Spinal cord (tissue), 10 donors: ENCODE measurements around the gene MOB3B. TPM values are rescaled to one million over a fixed set of nuclear protein-coding genes. Genes with fewer than 3 reads are reported as not detected.

ENCODE experiments used
- DNase-seq, 6 donors: peaks; one replicate each; pipeline versions ENCODE4 v3.0.0 to v3.0.0-alpha.2; 2013 to 2015; ENCODE audit warnings: low spot score in 6 of 6, low read depth in 4 of 6
- H3K27ac ChIP-seq: one replicate; pipeline ENCODE4 v1.5.1; 2013; ENCODE audit warnings: low read depth, low read length, control low read depth
- H3K27me3 ChIP-seq: one replicate; pipeline ENCODE4 v1.6.1; 2013; ENCODE audit warnings: low read length; ENCODE audit not compliant: control insufficient read depth, insufficient read depth
- H3K36me3 ChIP-seq: one replicate; pipeline ENCODE4 v1.6.1; 2013; ENCODE audit warnings: low read length; ENCODE audit not compliant: control insufficient read depth, insufficient read depth
- H3K4me1 ChIP-seq: one replicate; pipeline ENCODE4 v1.6.1; 2013; ENCODE audit warnings: low read length; ENCODE audit not compliant: control insufficient read depth, insufficient read depth
- H3K4me3 ChIP-seq: one replicate; pipeline ENCODE4 v1.5.1; 2013; ENCODE audit warnings: low read depth, low read length, control low read depth
- H3K9me3 ChIP-seq: one replicate; pipeline ENCODE4 v1.6.1; 2013; ENCODE audit warnings: low read length; ENCODE audit not compliant: control insufficient read depth, insufficient read depth
- WGBS: methylation state at CpG from one replicate; pipeline ENCODE4 v1.1.5; 2013; ENCODE audit warnings: missing lambda C conversion rate; ENCODE audit not compliant: insufficient coverage; 5-methylcytosine and 5-hydroxymethylcytosine counted together
- polyA plus RNA-seq, 2 donors: library from polyadenylated mRNA; unstranded; fragments of 120-200 nt; gene quantifications; one replicate each; pipeline ENCODE4 v1.2.1, GENCODE V29; 2013; ENCODE audit not compliant: insufficient read length in 2 of 2
- total RNA-seq, 2 donors: library from RNA; depleted of rRNA in 1 of 2; stranded (reverse); fragments of 120-200 nt in 1 of 2; fragments of >200 nt in 1 of 2; gene quantifications; one replicate each; pipeline versions ENCODE4 v1.2.3 to v1.2.4, GENCODE V29; 2013 to 2014
- donor health status: healthy.

Gene MOB3B
- total and polyA plus RNA-seq, 4 donors: 9.4 to 34.9 (median 16.0) TPM

DNA sequence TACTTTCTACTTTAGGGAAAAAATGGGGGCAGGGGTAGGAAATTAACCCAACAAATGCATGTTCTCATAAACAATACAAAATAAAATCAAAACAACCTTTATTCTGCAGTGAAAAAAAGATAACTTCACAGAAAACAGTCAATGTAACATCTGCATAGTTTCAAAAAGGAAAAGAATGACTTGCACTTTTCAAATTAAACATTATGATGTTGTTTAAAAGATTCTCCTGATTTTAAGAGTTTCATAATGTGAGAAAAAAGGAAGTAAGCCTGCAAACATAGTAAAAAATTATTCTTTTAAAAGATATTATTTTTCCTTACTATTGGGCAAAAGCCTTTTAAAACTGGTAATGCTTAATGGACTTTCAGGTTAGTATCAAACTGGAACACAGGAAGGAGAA lies 36.1 kb upstream of the MOB3B start:
- Histone ChIP-seq H3K27ac (no peak overlapping the region), H3K4me1 (no peaks in the 10 kb centered on the region), H3K4me3 (no peak overlapping the region), H3K36me3 (no peaks in the 10 kb centered on the region), H3K9me3 (no peaks in the 10 kb centered on the region), H3K27me3 (no peaks in the 10 kb centered on the region)
- DNase-seq: no peak

DNA sequence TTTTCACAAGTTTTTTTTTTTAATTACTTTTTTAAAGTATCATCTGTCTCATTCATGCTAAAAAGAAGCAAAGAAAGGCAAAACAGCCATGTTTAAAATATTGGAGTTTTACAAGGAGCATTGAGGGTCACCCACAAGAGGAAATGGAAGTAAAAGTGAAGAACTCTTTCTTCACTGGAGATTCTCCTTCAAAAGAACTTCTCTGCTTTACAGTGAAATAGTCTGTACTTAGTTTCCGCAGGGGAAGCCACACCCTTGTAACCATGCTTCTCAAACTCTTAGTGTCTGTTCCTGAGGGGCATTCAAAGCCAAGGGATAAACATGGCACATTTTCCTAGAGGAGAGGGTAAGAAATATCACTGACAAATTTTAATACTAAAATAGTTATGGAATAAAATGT lies 35.1 kb upstream of the MOB3B start:
- Histone ChIP-seq H3K36me3 (no peaks in the 10 kb centered on the region), H3K27me3 (no peaks in the 10 kb centered on the region), H3K4me3 (no peak overlapping the region), H3K9me3 (no peaks in the 10 kb centered on the region), H3K27ac (no peak overlapping the region), H3K4me1 (no peaks in the 10 kb centered on the region)
- no CpG with 5 or more reads among the region's 1 CpG for WGBS
- no peak for DNase-seq

DNA sequence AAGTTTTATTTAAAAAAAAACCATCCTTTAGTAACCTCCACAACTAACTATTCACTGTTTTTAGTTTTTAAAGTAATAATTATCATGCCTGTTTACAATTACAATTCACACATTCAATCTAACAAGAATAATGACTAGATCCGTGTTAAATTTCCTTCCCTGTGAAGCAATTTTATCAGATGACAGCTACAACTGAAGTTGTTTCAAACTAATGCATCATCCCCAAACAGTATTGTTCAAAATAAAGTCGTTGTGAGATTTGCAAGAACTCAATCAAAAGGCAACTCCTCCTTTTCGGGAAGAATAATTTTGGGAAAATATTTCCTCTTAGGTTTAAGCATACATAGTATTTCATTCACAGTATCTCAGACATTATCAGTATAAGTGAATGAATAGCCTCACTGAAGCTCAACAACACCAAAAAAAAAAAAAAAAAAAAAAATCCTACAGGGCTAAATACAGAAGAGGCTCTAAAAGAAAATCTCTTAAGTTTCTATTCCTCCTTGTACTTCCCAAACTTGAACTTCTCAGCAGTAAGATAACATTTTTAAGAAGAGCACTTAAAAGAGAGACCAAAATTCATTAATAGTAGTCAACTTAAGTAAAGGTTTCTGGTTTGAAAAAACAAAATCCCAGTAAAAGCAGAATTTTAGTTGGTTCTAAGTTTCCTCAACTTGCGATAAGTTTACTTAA lies 34.3 kb upstream of the MOB3B start:
- DNase-seq: no peak
- Histone ChIP-seq H3K4me3 (no peak overlapping the region), H3K27ac (no peak overlapping the region), H3K36me3 (no peaks in the 10 kb centered on the region), H3K27me3 (no peaks in the 10 kb centered on the region), H3K4me1 (no peaks in the 10 kb centered on the region), H3K9me3 (no peaks in the 10 kb centered on the region)
- 100% methylated on average over 1 of the region's 4 CpGs for WGBS

DNA sequence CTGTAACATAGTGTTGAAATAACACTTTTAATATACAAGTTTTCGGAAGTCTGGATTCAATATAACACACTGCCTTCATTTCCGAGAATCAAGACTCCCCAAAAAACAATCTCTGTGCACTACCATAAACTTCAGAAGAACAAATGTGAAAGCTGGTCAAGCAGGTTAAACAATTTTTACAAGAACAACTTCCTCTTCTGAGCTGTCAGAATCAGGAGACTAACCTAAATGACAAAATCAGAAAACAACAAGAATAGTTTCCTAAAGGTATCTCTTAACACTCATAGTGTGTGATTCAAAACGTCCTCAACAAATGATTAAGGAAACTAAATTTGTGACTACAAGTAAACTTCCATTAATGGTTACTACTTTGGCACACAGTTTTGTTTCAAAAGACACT lies 32.1 kb upstream of the MOB3B start:
- no peak overlapping the region for H3K4me3 ChIP-seq
- no peak for DNase-seq
- WGBS: 94% methylated on average over 2 of the region's 3 CpGs
- H3K27me3 ChIP-seq: no peaks in the 10 kb centered on the region
- no peaks in the 10 kb centered on the region for H3K4me1 ChIP-seq
- no peaks in the 10 kb centered on the region for H3K36me3 ChIP-seq
- no peak overlapping the region for H3K27ac ChIP-seq
- H3K9me3 ChIP-seq: no peaks in the 10 kb centered on the region

DNA sequence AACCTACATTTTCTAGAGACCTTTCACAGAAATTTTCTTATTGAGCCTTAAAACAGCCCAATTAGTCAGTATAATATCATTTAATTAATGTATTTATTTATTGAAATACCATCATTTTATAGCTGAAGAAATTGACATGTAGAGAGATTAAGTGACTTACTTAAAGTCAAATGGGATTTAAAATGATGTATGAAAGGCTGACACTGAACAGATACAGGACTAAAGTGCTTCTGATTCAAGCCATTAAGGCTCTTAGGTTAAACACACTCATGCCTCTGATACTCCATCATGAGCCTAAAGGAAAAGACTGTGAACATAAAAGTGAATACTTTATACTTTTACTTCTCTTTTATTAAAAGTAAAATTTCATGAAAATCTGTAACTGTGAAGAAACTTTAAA lies 30.8 kb upstream of the MOB3B start:
- DNase-seq: no peak
- Histone ChIP-seq H3K4me1 (no peaks in the 10 kb centered on the region), H3K27me3 (no peaks in the 10 kb centered on the region), H3K4me3 (no peak overlapping the region), H3K9me3 (no peaks in the 10 kb centered on the region), H3K27ac (no peak overlapping the region), H3K36me3 (peaks cover 5% of the 10 kb centered on the region)

DNA sequence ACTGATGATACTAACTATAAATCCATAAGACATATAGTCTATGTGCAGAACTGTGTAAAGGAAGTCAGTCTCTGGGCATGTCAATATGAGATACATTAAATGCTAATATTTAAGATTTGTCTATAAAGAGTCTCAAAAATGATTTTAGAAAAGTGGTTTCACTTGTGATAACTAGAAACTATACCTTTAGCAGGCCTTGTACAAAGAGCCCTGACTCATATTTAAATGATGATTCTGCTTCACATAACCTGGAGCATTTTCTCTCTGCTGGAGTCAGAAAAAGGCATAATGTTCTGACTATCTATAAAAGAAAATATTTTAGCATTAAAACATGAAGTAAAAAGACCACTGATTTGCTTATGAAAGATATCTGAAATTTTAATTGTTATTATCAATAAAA lies 28.7 kb upstream of the MOB3B start:
- Histone ChIP-seq H3K27ac (no peak overlapping the region), H3K27me3 (no peaks in the 10 kb centered on the region), H3K4me3 (no peak overlapping the region), H3K9me3 (no peaks in the 10 kb centered on the region), H3K36me3 (peaks cover 9% of the 10 kb centered on the region), H3K4me1 (no peaks in the 10 kb centered on the region)
- no peak for DNase-seq

DNA sequence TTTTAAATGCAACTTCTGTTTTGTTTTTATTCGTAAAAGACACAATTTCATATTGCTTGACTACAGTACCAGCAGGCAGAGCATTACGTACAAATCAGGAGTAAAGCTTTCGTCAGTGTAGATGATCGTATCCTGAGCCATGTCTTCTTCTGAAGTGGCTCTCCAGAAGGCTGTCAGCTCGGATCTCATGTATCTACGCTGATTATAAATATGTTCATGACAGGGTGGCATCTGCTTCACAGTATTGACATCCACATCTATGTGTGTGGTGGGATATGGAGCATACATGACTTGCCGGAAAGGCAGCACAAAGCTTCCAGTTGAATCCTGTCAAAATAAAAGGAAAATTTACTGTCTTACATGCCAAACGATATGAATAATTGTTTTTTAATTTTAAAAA lies 26.9 kb upstream of the MOB3B start:
- DNase-seq: peak in 1 of 6 donors; percentile 59
- 100% methylated on average over 5 of the region's 8 CpGs for WGBS

DNA sequence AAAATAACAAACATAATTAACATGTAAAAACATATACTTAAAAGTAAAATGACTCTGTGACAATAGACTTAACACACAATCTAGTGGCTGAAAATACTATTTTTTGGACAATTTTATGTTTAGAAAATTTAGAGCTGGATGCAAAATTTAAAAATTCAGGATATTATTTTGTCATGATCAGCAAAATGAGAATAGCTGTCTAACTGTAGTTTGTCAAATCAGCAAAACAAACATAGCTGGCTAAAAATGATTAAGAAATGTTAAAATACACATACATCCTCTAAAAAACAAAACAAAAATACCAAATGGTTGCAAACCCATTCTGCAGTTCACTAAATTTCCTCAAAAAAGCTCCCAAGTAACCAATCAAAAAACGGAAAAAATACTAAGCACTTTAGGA lies 25.1 kb upstream of the MOB3B start:
- WGBS: no CpG with 5 or more reads among the region's 1 CpG
- no peak for DNase-seq
- Histone ChIP-seq H3K4me1 (no peaks in the 10 kb centered on the region), H3K9me3 (no peaks in the 10 kb centered on the region), H3K27me3 (no peaks in the 10 kb centered on the region), H3K27ac (no peak overlapping the region), H3K4me3 (no peak overlapping the region), H3K36me3 (peaks cover 14% of the 10 kb centered on the region)

More for the DNA sequence above, 26.9 kb upstream of the MOB3B start:
- H3K27ac ChIP-seq: no peak overlapping the region
- peaks cover 14% of the 10 kb centered on the region for H3K36me3 ChIP-seq
- H3K27me3 ChIP-seq: no peaks in the 10 kb centered on the region
- H3K4me3 ChIP-seq: no peak overlapping the region
- H3K9me3 ChIP-seq: no peaks in the 10 kb centered on the region
- H3K4me1 ChIP-seq: no peaks in the 10 kb centered on the region

DNA sequence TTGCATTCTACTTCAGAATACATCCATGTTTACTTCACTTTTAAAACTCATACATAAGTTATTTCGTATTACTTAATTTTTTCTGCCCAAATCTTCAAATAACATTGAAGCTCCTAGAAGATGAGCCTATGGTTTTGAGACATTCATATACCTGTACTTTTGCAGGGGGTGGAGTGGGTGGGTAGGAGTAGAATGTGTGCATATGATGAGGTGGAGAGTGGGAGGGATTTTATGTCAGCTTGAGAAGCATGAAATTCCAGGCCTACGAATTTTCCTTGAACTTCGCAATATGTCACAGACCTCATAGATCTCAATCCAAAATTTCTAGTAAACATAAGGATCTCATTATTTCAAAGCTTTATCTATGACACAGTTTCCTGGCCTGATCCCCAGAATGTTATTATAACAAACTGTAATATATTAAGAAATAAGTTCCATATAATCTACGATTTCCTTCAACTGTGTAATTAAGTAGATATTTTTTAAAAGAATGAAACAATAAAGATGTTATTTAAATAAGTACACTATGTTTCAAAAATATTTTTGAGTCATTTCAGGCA lies 19.7 kb upstream of the MOB3B start:
- Histone ChIP-seq H3K4me3 (no peak overlapping the region), H3K9me3 (no peaks in the 10 kb centered on the region), H3K27ac (no peak overlapping the region), H3K36me3 (peaks cover 8% of the 10 kb centered on the region), H3K27me3 (no peaks in the 10 kb centered on the region), H3K4me1 (no peaks in the 10 kb centered on the region)
- DNase-seq: no peak
- WGBS: no CpG with 5 or more reads among the region's 4 CpGs

DNA sequence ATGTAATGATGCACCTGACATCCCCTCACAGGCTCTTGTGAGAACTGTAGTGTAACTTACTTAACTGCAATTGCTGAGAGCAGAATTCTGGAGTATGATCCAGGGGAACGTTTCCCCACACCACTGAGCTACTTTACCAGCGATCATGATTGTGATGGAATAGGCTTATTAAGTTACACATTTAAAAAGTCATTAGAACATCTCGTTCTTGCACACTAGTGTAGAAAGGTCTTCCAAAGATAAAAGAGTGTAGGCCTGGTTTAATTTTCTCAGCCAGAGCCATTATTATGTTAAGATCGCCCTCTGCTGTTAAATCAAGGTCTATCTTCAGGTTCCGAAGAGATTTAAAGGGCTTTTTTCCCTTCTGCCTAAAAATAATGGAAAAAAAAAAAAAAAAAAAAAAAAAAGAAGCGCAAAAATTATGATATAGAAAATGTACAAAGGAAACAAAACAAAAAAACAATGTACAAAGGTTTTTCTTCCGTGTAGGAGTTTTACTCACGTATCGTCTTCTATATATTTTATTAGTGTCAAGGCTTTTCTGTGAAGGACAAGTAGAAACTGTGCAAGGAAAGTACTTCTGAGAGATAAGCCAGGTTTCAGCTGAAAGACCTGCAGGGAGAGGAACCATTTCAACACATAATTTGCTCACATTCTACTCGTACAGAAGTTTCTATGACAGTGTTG lies 18.6 kb upstream of the MOB3B start:
- H3K4me1 ChIP-seq: no peaks in the 10 kb centered on the region
- H3K4me3 ChIP-seq: no peak overlapping the region
- no CpG with 5 or more reads among the region's 10 CpGs for WGBS
- H3K27ac ChIP-seq: no peak overlapping the region
- no peaks in the 10 kb centered on the region for H3K9me3 ChIP-seq
- H3K27me3 ChIP-seq: no peaks in the 10 kb centered on the region
- DNase-seq: peak in 3 of 6 donors; percentile 55 to 88 (median 81)
- peaks cover 7% of the 10 kb centered on the region for H3K36me3 ChIP-seq
